Thyroid gland (tissue), 4 donors: ENCODE data around the gene ANKRD6. TPM values are rescaled to one million over a fixed set of nuclear protein-coding genes. Genes with fewer than 3 reads are reported as not detected.

Experiments
- DNase-seq, 2 donors: peaks; one replicate each; pipeline ENCODE4 v3.0.0-alpha.2; 2019
- H3K27ac ChIP-seq, 3 donors: fragments of 200-600 bp; sonication (generic); 1 replicate in 2 of 3; 2 replicates in 1 of 3; pipeline ENCODE4 v1.5.1; 2016 to 2019; ENCODE audit warnings: mild to moderate bottlenecking in 1 of 3, moderate library complexity in 1 of 3
- H3K27me3 ChIP-seq: fragments of 200-600 bp; sonication (generic); one replicate; pipeline ENCODE4 v1.5.1; 2019
- H3K36me3 ChIP-seq, 2 donors: fragments of 200-600 bp; sonication (generic); one replicate each; pipeline ENCODE4 v1.5.1; 2016 to 2019
- H3K4me1 ChIP-seq, 2 donors: fragments of 200-600 bp; sonication (generic); one replicate each; pipeline ENCODE4 v1.5.1; 2017 to 2019
- H3K4me3 ChIP-seq, 3 donors: fragments of 200-600 bp; sonication (generic); replicated peaks in 1 of 3; 1 replicate in 2 of 3; 2 replicates in 1 of 3; pipeline ENCODE4 v1.5.1; 2016; ENCODE audit warnings: mild to moderate bottlenecking in 1 of 3
- H3K9me3 ChIP-seq: fragments of 200-600 bp; sonication (generic); one replicate; pipeline ENCODE4 v1.5.1; 2017
- POLR2A ChIP-seq, 2 donors: fragments of 450-650 bp; IDR thresholded peaks; one replicate each; pipeline ENCODE4 v1.6.1; 2017; ENCODE audit warnings: antibody characterized with exemption in 2 of 2, mild to moderate bottlenecking in 2 of 2, moderate library complexity in 1 of 2
- WGBS, 2 donors: methylation state at CpG; one replicate each; pipeline ENCODE4 v1.1.5; 2017; 5-methylcytosine and 5-hydroxymethylcytosine counted together
- intact Hi-C: fragments of 100-400 bp; cut with DNase I; formaldehyde crosslinking; loops from one replicate; pipeline ENCODE4 v1.15.1; 2023
- total RNA-seq, 4 donors: library from RNA; depleted of rRNA; stranded (reverse); fragments of >200 nt; gene quantifications; one replicate each; pipeline ENCODE4 v1.2.3, GENCODE V29; 2016
- TF ChIP-seq, protein P1 (sequence below), 6 experiments: fragments of 200-600 bp in 3 of 6; fragments of 450-650 bp in 3 of 6; sonication (generic) in 3 of 6; IDR thresholded peaks; one replicate each; pipeline ENCODE4 v1.5.1; 2016 to 2019; ENCODE audit warnings: antibody characterized with exemption in 6 of 6, mild to moderate bottlenecking in 2 of 6, inconsistent platforms in 1 of 6, moderate library complexity in 1 of 6

ANKRD6 gene
- total RNA-seq, 4 donors from 2014 or later: 18.2 to 50.6 (median 20.6) TPM

DNA sequence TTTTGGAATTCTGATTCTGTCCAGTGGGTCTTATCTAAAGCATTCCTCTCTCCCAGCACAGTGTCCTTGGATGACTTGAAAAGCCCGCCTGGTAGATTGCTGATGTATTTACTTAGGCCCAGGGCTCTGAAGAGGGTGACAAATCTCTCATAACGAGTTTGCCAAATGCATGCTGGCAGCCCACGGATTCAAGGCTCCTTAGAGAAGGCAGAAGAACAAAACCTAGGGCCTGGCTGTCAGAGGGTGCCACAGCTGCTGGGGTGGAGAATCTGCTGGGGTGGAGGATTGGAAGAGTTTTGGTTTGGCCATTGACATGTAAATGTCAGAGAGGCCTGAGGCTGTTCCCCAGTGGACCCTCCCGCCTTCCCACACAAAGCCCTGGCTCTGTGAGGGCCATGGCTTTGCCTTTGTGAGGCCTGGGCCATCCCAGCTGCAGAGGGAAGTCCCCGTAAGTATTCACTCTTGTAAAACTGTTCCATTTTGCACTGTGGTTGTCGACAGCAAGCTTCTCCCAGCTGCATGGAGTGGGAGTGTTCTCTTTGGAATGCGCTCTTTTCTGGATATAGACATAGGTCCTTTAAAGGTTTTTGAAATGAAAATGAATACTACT is 50.3 kb downstream of the ANKRD6 start:
- Histone ChIP-seq H3K9me3 (no peaks in the 10 kb centered on the region), H3K27me3 (no peaks in the 10 kb centered on the region), H3K4me3 (no peak overlapping the region), H3K36me3 (no peaks in the 10 kb centered on the region), H3K4me1 (peaks cover 0 to 8% of the 10 kb centered on the region in 2 donors), H3K27ac (no peak overlapping the region)
- intact Hi-C loops: no loop called here
- peak; percentile 21 to 36 for DNase-seq
- 63 to 67% methylated on average over 7 of the region's 7 CpGs for WGBS, 2 donors
- no peak for TF ChIP-seq POLR2A (IDR thresholded peaks at IDR 0.05)
- TF ChIP-seq, protein P1, sequence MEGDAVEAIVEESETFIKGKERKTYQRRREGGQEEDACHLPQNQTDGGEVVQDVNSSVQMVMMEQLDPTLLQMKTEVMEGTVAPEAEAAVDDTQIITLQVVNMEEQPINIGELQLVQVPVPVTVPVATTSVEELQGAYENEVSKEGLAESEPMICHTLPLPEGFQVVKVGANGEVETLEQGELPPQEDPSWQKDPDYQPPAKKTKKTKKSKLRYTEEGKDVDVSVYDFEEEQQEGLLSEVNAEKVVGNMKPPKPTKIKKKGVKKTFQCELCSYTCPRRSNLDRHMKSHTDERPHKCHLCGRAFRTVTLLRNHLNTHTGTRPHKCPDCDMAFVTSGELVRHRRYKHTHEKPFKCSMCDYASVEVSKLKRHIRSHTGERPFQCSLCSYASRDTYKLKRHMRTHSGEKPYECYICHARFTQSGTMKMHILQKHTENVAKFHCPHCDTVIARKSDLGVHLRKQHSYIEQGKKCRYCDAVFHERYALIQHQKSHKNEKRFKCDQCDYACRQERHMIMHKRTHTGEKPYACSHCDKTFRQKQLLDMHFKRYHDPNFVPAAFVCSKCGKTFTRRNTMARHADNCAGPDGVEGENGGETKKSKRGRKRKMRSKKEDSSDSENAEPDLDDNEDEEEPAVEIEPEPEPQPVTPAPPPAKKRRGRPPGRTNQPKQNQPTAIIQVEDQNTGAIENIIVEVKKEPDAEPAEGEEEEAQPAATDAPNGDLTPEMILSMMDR (IDR thresholded peaks at IDR 0.05): no peak

DNA sequence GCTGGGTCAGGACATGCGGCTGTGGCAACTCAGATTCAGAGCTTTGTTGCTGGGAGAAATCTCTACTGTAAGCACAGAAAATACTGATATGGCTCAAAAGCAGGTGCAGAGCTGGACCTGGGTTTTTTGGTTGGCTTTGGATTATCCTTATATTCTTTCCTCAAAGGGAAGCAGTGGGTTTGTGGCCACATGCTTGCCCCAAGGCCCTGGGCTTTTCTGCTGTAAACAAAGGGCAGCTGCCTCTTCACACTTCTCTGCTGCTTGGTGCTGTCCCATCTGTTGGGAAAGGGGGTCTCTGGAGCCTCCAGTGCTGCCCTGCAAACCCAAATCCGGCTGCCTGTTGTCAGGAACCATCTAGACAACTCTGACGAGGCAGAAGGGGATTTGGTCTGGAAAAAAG is 52.4 kb downstream of the ANKRD6 start:
- no peak overlapping the region for H3K27ac ChIP-seq
- no peak overlapping the region for H3K4me3 ChIP-seq
- H3K4me1 ChIP-seq: peaks cover 0 to 8% of the 10 kb centered on the region in 2 donors
- H3K27me3 ChIP-seq: no peaks in the 10 kb centered on the region
- intact Hi-C loops: no loop called here
- TF ChIP-seq, protein P1 (IDR thresholded peaks at IDR 0.05): no peak
- TF ChIP-seq POLR2A (IDR thresholded peaks at IDR 0.05): no peak
- no peaks in the 10 kb centered on the region for H3K9me3 ChIP-seq
- H3K36me3 ChIP-seq: no peaks in the 10 kb centered on the region
- 93 to 100% methylated on average over 3 of the region's 3 CpGs for WGBS, 2 donors
- no peak for DNase-seq

DNA sequence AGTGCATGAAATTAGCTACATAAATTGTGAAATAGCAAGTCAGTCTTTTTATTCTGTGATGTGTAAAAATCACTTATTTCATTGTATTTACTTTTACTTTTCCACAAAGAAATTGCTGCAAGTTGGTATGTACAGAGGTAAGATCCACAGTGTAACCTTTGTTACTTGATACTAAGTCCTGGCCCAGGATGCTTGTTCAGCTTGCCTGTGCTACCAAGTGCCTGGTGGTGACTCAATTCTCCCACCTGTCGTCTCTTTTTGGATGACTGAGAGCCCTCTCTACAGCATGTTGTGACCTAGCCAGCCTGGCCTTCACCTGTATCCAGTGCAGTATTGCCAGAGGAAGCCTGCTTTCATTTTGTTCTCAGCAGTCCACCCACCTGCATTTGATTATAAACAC is 54.9 kb downstream of the ANKRD6 start:
- WGBS, 2 donors: 79 to 92% methylated on average over 1 of the region's 1 CpG
- intact Hi-C loops: no loop called here
- H3K4me3 ChIP-seq: no peak overlapping the region

DNA sequence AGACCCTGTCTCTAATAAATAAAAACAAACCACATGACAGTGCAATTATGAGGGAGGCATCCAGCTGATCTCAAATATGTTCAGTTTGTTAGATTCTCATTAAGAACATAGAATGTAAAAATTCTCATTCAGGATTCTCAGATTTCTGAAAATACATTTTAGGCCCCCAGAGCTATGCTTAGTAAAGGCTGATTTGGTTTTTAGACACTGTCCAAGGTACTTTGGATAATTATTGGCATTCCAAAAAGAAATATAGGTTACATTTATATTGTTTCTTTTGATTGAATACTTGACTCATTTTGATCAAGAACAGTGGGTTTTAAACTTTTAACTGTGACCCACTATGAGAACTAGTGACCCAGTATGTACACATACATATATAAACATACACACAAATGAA is 55.5 kb downstream of the ANKRD6 start:
- no peak for DNase-seq
- Histone ChIP-seq H3K4me3 (no peak overlapping the region), H3K9me3 (no peaks in the 10 kb centered on the region), H3K27me3 (no peaks in the 10 kb centered on the region), H3K27ac (no peak overlapping the region), H3K36me3 (no peaks in the 10 kb centered on the region), H3K4me1 (peaks cover 0 to under 1% of the 10 kb centered on the region in 2 donors)
- TF ChIP-seq POLR2A (IDR thresholded peaks at IDR 0.05): no peak
- TF ChIP-seq, protein P1 (IDR thresholded peaks at IDR 0.05): no peak
- intact Hi-C loops: no loop called here

More for the DNA sequence above, 54.9 kb downstream of the ANKRD6 start:
- no peak for DNase-seq
- Histone ChIP-seq H3K36me3 (no peaks in the 10 kb centered on the region), H3K9me3 (no peaks in the 10 kb centered on the region), H3K27me3 (no peaks in the 10 kb centered on the region), H3K4me1 (peaks cover 0 to 6% of the 10 kb centered on the region in 2 donors), H3K27ac (no peak overlapping the region)
- TF ChIP-seq, protein P1 (IDR thresholded peaks at IDR 0.05): no peak
- no peak for TF ChIP-seq POLR2A (IDR thresholded peaks at IDR 0.05)

GRCh38 chr6:89489078-89489477 is 56.1 kb downstream of the ANKRD6 start:
- no peaks in the 10 kb centered on the region for H3K4me1 ChIP-seq

More at GRCh38 chr6:89489078-89489477, 56.1 kb downstream of the ANKRD6 start:
- Histone ChIP-seq H3K4me3 (no peak overlapping the region), H3K27me3 (no peaks in the 10 kb centered on the region), H3K36me3 (no peaks in the 10 kb centered on the region), H3K9me3 (no peaks in the 10 kb centered on the region), H3K27ac (no peak overlapping the region)
- DNase-seq: no peak
- 64 to 74% methylated on average over 3 of the region's 3 CpGs for WGBS, 2 donors
- intact Hi-C loops: no loop called here
- TF ChIP-seq POLR2A (IDR thresholded peaks at IDR 0.05): no peak
- TF ChIP-seq, protein P1 (IDR thresholded peaks at IDR 0.05): no peak
